Endothelial cell of umbilical vein (primary cell): ENCODE measurements around the gene FILIP1L. TPM values are rescaled to one million over a fixed set of nuclear protein-coding genes. Genes with fewer than 3 reads are reported as not detected.

ENCODE experiments used
- BruUV-seq: library from RNA; stranded (reverse); fragments of 400-500 nt; replicated peaks from 2 replicates; lab custom pipeline; 2021; lab: Mats Ljungman, UMichigan
- CTCF ChIA-PET: fragments of 300-600, 350-600 bp; sonication (Branson Sonifier 250); formaldehyde crosslinking; loops from one replicate; lab custom pipeline; 2021; ENCODE audit warnings: antibody characterized with exemption, inconsistent platforms; lab: Charles Lee
- POLR2A ChIA-PET: fragments of 300-600, 350-600 bp; sonication (Branson Sonifier 250); formaldehyde crosslinking; loops from one replicate; lab custom pipeline; 2021; ENCODE audit warnings: antibody characterized with exemption, inconsistent platforms; lab: Charles Lee
- DNase-seq: peaks from one replicate; pipeline ENCODE4 v3.0.0-alpha.2; 2011; ENCODE audit warnings: low read depth, low spot score
- FAIRE-seq: peaks from 2 replicates; lab custom pipeline; 2011; peaks lifted over from hg19 to GRCh38; lab: Jason Lieb, UNC
- H2AFZ ChIP-seq: 2 replicates; pipeline ENCODE4 v1.6.0; 2012; ENCODE audit warnings: low read depth, low read length, control low read depth, inconsistent platforms
- H3K27ac ChIP-seq: 2 replicates; pipeline ENCODE4 v1.5.1; 2011; ENCODE audit warnings: low read depth, mild to moderate bottlenecking, control low read depth, low read length, moderate library complexity; ENCODE audit not compliant: insufficient read depth
- H3K27me3 ChIP-seq, 2 experiments: 2 replicates each; pipeline versions ENCODE4 v1.6.0 to v1.6.1; 2011; ENCODE audit warnings: low read length in 2 of 2, mixed read lengths in 1 of 2; ENCODE audit not compliant: control insufficient read depth in 2 of 2, insufficient read depth in 2 of 2
- H3K36me3 ChIP-seq, 2 experiments: 2 replicates in 1 of 2; 3 replicates in 1 of 2; pipeline ENCODE4 v1.5.1; 2011; ENCODE audit warnings: low read length in 2 of 2, mild to moderate bottlenecking in 1 of 2, moderate library complexity in 1 of 2; ENCODE audit not compliant: control insufficient read depth in 2 of 2, insufficient read depth in 2 of 2; ENCODE audit errors: extremely low read depth in 1 of 2
- H3K4me1 ChIP-seq: 3 replicates; pipeline ENCODE4 v1.5.1; 2011; ENCODE audit warnings: mild to moderate bottlenecking, low read length; ENCODE audit not compliant: control insufficient read depth, insufficient read depth; ENCODE audit errors: extremely low read depth
- H3K4me2 ChIP-seq: 2 replicates; pipeline ENCODE4 v1.6.1; 2011; ENCODE audit warnings: low read length, control low read depth, mixed read lengths; ENCODE audit not compliant: insufficient read depth
- H3K4me3 ChIP-seq, 3 experiments: fragments of 200-600 bp in 1 of 3; sonication (generic), shearing (Covaris generic) in 1 of 3; replicated peaks in 1 of 3; 2 replicates each; pipeline ENCODE4 v1.5.1; 2011 to 2016; ENCODE audit warnings: control low read depth in 3 of 3, low read length in 3 of 3, mild to moderate bottlenecking in 2 of 3, inconsistent platforms in 1 of 3, low read depth in 1 of 3, moderate library complexity in 1 of 3; ENCODE audit not compliant: insufficient read depth in 1 of 3
- H3K79me2 ChIP-seq: 2 replicates; pipeline ENCODE4 v1.6.0; 2012; ENCODE audit warnings: low read length, inconsistent platforms; ENCODE audit not compliant: control insufficient read depth, insufficient read depth
- H3K9ac ChIP-seq: replicated peaks from 2 replicates; pipeline ENCODE3; 2011; ENCODE audit warnings: low read length, control low read depth; ENCODE audit not compliant: insufficient read depth; ENCODE audit errors: extremely low read depth
- H3K9me1 ChIP-seq: replicated peaks from 3 replicates; pipeline ENCODE4 v1.6.0; 2011; ENCODE audit warnings: mild to moderate bottlenecking, low read length; ENCODE audit not compliant: control insufficient read depth, insufficient read depth; ENCODE audit errors: extremely low read depth
- H3K9me3 ChIP-seq: replicated peaks from 2 replicates; pipeline ENCODE4 v1.5.1; 2012; ENCODE audit warnings: low read length, inconsistent platforms; ENCODE audit not compliant: control insufficient read depth, insufficient read depth
- H4K20me1 ChIP-seq: replicated peaks from 2 replicates; pipeline ENCODE3; 2011; ENCODE audit warnings: mild to moderate bottlenecking, low read length; ENCODE audit not compliant: control insufficient read depth, insufficient read depth; ENCODE audit errors: extremely low read depth
- CTCF ChIP-seq, 2 donors: IDR thresholded peaks; 1 replicate in 1 of 2; 2 replicates in 1 of 2; pipeline ENCODE4 v1.5.1; 2011; ENCODE audit warnings: low read length in 2 of 2, mild to moderate bottlenecking in 2 of 2, moderate library complexity in 2 of 2, control low read depth in 1 of 2, inconsistent platforms in 1 of 2, low read depth in 1 of 2; ENCODE audit not compliant: insufficient read depth in 1 of 2; ENCODE audit errors: extremely low read depth in 1 of 2
- EZH2 ChIP-seq: IDR thresholded peaks from 2 replicates; pipeline ENCODE4 v1.6.1; 2012; ENCODE audit warnings: borderline replicate concordance, low read depth, mild to moderate bottlenecking, moderate library complexity, low read length, inconsistent platforms; ENCODE audit not compliant: severe bottlenecking
- FOS ChIP-seq: IDR thresholded peaks from 2 replicates; pipeline ENCODE4 v1.6.1; 2011; ENCODE audit warnings: mild to moderate bottlenecking, low read length, moderate library complexity, borderline replicate concordance; ENCODE audit not compliant: insufficient read depth
- GATA2 ChIP-seq: IDR thresholded peaks from 2 replicates; pipeline ENCODE4 v1.7.0; 2011; ENCODE audit warnings: low read depth, mild to moderate bottlenecking, moderate library complexity, mixed read lengths, low read length; ENCODE audit not compliant: insufficient read length, insufficient read depth
- JUN ChIP-seq: IDR thresholded peaks from 2 replicates; pipeline ENCODE4 v1.6.1; 2011; ENCODE audit warnings: borderline replicate concordance, low read depth; ENCODE audit not compliant: insufficient read length, insufficient read depth
- MAX ChIP-seq: IDR thresholded peaks from 2 replicates; pipeline ENCODE4 v1.6.1; 2011; ENCODE audit not compliant: insufficient read depth, insufficient read length
- MYC ChIP-seq: IDR thresholded peaks from one replicate; pipeline ENCODE4 v1.6.1; 2011; ENCODE audit warnings: mild to moderate bottlenecking, low read depth, low read length
- POLR2A ChIP-seq: IDR thresholded peaks from 2 replicates; pipeline ENCODE4 v1.6.1; 2012; ENCODE audit warnings: low read depth, mild to moderate bottlenecking, control low read depth, low read length
- POLR2AphosphoS5 ChIP-seq: IDR thresholded peaks from 2 replicates; pipeline ENCODE4 v1.6.1; 2012; ENCODE audit warnings: low read depth, mild to moderate bottlenecking, control low read depth, low read length, moderate library complexity; ENCODE audit not compliant: insufficient read depth
- dilution Hi-C: fragments of 300-500 bp; cut with MboI; formaldehyde crosslinking; loops from one replicate; pipeline ENCODE4 v1.15.0; 2019; ENCODE audit warnings: low sequenced_read_pairs; ENCODE audit not compliant: extremely low pct_ligation_motif_present
- intact Hi-C: fragments of 100-400 bp; cut with micrococcal nuclease; formaldehyde crosslinking; loops from one replicate; pipeline ENCODE4 v1.10.0; 2022
- polyA plus RNA-seq, 4 experiments: library from polyadenylated mRNA; depleted of rRNA in 3 of 4; stranded (reverse) in 3 of 4; unstranded in 1 of 4; fragments of >200 nt; gene quantifications; 2 replicates each; pipeline versions ENCODE4 v1.2.1 to v1.2.3, GENCODE V29; 2011 to 2012; ENCODE audit warnings: missing spikeins in 1 of 4
- total RNA-seq: library from RNA; stranded (reverse); gene quantifications from 2 replicates; pipeline ENCODE4 v1.2.3, GENCODE V29; 2021

The FILIP1L gene
- total and polyA plus RNA-seq, 2 donors (not counting 3 experiments of a cell fraction or from before 2014, with no cell fraction given): 26.0 to 29.9 TPM

DNA sequence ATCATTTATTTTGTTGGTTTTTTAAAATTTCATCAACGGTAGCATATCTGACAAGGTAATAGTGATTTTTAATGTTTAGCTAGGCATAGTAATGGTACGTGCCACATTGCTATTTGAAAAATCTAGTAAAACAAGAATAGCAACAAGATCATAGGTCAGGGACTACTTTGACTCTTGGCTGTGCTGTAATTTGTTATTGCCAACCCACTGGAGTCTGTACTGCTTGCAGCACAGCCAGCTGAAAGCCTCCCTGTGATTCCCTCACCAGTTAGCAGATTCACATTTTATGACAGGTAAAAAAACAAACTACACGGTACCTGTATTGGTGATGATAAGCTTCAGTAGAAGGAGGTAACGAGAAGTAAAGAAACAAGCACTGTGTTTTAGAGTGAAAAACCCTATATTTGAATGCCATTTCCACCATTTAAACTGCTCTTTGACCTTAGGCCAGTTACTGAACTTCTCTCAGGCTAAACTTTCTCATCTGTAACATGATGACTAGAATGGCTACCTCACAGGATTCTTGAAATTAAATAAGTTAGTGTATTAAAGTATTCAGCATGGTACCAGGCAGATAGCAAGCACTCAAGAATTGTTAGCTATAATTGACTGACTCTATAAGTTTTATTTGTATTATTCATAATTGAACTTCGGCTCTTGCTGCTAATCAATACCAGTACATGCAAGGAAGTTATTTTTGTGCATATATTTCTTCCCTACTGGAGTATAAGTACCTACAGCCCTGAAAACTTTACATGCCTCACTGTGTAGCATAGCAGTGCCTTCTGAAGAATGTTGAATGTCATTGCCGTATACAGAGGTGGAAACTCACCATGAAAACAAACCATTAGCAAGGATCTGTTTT, 16.1 kb downstream of the FILIP1L start:
- Histone ChIP-seq H3K36me3 (no peaks in the 10 kb centered on the region), H3K9me3 (no peaks in the 10 kb centered on the region), H3K4me3 (no peak overlapping the region), H3K9ac (no peak overlapping the region), H3K27me3 (no peaks in the 10 kb centered on the region), H3K27ac (no peak overlapping the region), H2AFZ (no peak overlapping the region), H3K4me2 (no peak overlapping the region), H3K9me1 (no peaks in the 10 kb centered on the region), H3K79me2 (no peaks in the 10 kb centered on the region), H3K4me1 (no peaks in the 10 kb centered on the region), H4K20me1 (no peaks in the 10 kb centered on the region)
- dilution Hi-C loops (no loop called here), intact Hi-C loops (no loop called here)
- no peak for FAIRE-seq
- BruUV-seq: no TSS peak
- TF ChIP-seq MAX (no peak), MYC (no peak), CTCF (IDR thresholded peaks at IDR 0.05; ENCODE audit: extremely low read depth in 1 of 2, insufficient read depth in 1 of 2, low read depth in 1 of 2, low read length in 2 of 2) (no peak), EZH2 (no peak), JUN (no peak), GATA2 (no peak), FOS (no peak), POLR2A (no peak), POLR2AphosphoS5 (no peak)
- no peak for DNase-seq
- POLR2A ChIA-PET: no interaction called here
- CTCF ChIA-PET: interaction anchor here (1.0 to 1.6 kb wide), 2 partner anchors 12 to 29 kb away, joined by 3 to 5 read pairs; no protein-coding TSS in a partner anchor
